Measurements from ENCODE around the gene LDAH.

LDAH gene

DNA sequence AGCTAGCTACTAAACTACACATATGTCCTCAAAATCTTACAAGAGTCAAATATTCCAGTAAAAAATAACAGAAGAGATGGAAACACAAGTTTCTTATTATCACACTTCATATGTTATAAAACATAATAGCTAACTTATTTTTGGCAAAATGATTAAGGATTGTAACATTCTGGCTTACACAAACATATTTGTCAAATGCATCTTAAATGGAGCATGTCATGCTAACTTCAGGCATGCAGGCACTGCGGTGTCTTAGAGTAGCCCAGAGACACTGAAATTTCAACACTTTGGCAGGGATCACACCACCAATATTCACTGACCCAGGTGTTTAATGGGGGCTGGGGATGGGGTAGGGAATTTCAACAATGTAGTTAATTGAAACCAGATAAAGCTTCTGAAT lies 51.6 kb downstream of the LDAH start:
- DNase-seq, result no peak

GRCh38 chr2:20766798-20767644 lies 55.9 kb downstream of the LDAH start:
- no peak for DNase-seq

GRCh38 chr2:20766213-20766612 lies 56.7 kb downstream of the LDAH start:
- no peak for DNase-seq

GRCh38 chr2:20762945-20763683 lies 59.8 kb downstream of the LDAH start:
- DNase-seq, result no peak

- no peak for DNase-seq
Measured at GRCh38 chr2:20759487-20759886, 63.4 kb downstream of the LDAH start.

DNA sequence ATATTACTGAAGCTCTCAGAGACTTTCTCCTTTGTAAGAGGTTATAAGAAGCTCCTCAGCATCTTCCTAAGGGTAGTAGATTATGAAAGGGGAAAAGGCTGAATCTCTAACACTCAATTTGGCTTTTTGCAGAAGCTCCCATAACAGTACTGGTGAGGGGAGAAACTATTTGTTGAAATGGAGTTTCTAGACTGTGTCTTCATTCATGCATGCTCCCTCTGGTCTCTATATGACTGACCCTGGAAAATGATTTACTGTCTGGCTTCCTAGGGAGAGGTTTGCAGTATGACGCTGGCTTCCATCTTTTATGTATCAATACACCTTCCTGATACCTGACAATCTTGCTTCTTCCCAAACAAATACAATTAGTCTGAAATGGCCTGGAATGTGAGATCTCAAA lies 63.9 kb downstream of the LDAH start:
- DNase-seq, result no peak

GRCh38 chr2:20757405-20758090 lies 65.4 kb downstream of the LDAH start:
- DNase-seq, result no peak

- DNase-seq, result peak; percentile 13
Measured at GRCh38 chr2:20755132-20755800, 67.6 kb downstream of the LDAH start.

- no peak for DNase-seq
Measured at GRCh38 chr2:20752293-20752692, 70.6 kb downstream of the LDAH start.

DNA sequence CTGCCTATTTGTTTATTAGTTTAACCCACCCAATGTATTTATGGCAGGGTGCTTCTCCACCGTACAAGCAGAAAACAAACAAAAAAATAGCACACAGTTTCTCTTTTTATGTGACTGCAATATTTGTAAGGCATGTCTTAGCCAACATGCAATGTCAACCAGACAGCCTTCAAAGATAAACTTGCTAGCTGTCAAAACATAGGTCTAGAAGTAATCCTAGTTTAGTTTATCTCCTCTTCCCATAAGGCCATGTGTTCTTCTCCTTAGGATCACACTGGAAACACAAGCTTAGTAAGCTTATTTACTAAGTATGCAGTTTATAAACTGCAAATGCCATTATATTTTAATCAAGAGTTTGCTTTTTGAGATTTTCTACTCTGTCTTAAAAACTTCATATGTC lies 75.6 kb downstream of the LDAH start:
- peak; percentile 5 for DNase-seq

GRCh38 chr2:20745924-20746555 lies 76.9 kb downstream of the LDAH start:
- DNase-seq, result no peak

GRCh38 chr2:20744366-20745335 lies 78.2 kb downstream of the LDAH start:
- DNase-seq, result no peak

DNA sequence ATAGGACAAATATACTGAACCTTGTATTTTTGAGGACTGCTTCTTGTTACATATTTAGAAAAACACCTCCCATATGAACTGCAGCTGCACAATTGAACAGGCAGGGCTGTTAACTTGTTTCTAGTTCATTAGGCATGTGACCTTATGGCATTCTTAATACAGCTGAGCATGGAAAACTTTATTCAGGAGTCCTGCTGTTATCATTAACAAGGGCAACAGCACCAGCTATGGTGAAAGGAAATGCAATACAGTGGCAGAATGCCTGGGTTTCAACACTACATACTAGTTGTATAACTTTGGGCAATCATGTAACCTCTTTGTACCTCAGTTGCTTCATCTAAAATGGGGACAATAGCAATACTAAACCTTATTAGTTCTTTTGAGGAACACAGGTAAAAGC lies 84.1 kb downstream of the LDAH start:
- DNase-seq, result no peak

GRCh38 chr2:20737505-20737904 lies 85.4 kb downstream of the LDAH start:
- DNase-seq, result peak; percentile 19

GRCh38 chr2:20728114-20728758 lies 94.7 kb downstream of the LDAH start:
- peak; percentile 14 for DNase-seq

- no peak for DNase-seq
Measured at GRCh38 chr2:20726913-20727312, 96.0 kb downstream of the LDAH start.

DNA sequence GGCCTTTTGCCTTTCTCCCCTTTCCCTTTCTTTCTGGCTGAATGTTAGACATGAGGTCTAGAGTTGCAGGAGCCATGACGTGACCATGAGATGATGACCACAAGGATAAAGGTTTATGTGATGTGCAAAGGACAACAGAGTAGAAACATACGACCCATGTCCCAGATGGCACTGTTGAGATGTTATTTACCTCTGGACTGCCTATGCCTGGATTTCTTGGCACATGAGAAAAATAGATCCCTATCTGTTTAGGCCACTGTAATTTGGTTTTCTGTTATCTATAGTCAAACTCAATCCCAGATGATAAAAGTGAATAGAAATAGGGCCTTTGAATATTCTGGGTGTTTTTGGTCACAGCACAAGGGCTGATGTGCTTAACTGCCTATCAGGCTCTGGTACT lies 97.1 kb downstream of the LDAH start:
- DNase-seq, result no peak

- no peak for DNase-seq
Measured at GRCh38 chr2:20724500-20725053, 98.3 kb downstream of the LDAH start.

- no peak for DNase-seq
Measured at GRCh38 chr2:20723543-20723942, 99.4 kb downstream of the LDAH start.

DNA sequence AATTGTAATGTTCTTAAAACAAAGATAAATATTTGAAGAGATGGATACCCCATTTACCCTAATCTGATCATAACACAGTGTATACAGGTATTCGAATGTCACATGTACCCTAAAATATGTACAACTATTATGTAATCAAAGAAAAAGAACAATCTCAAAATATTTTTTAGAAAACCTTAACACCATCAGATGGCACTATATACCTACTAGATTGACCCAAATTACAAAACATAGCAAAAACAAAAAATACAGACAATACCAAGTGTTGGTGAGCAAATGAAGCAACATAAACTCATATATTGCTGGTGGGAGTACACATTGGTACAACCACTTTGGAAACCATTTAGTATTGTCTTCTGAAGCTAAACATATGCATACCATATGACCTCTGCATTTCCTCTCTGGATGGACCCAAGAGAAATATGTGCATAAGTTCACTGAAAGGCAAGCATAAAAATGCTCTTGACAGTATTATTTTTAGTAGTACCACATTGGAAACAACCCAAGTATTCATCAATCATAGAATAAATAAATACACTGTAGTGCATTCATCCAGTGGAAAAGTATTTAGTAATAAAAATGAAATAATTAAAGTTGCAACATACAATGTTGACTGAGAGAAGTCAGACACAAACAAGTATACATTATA lies 100.2 kb downstream of the LDAH start:
- DNase-seq, result no peak
